SK-N-SH (cell line): Measurements from ENCODE around the gene LRTM2.

Source experiments
- CTCF ChIP-seq: fragments of 200-600 bp; sonication (generic); IDR thresholded peaks from 2 replicates; pipeline ENCODE4 v1.6.1; 2017; ENCODE audit warnings: antibody characterized with exemption, mild to moderate bottlenecking, moderate library complexity
- EZH2phosphoT487 ChIP-seq: fragments of 200-600 bp; sonication (generic); IDR thresholded peaks from 2 replicates; pipeline ENCODE4 v1.6.1; 2017; ENCODE audit warnings: low read depth, mixed run types, mild to moderate bottlenecking, antibody characterized with exemption, moderate library complexity, borderline replicate concordance

GRCh38 chr12:1800401-1801302, 19.7 kb upstream of the LRTM2 start:
- TF ChIP-seq EZH2phosphoT487: no peak
- no peak for TF ChIP-seq CTCF
